Keratinocyte (primary cell): ENCODE data around the gene AGRN. TPM values are rescaled to one million over a fixed set of nuclear protein-coding genes. Genes with fewer than 3 reads are reported as not detected.

Experiments
- DNase-seq: peaks from one replicate; pipeline ENCODE4 v3.0.0-alpha.2; 2011; ENCODE audit warnings: low read depth, missing footprints, low spot score
- FAIRE-seq: peaks from 2 replicates; lab custom pipeline; 2011; peaks lifted over from hg19 to GRCh38; lab: Jason Lieb, UNC
- H2AFZ ChIP-seq: 2 replicates; pipeline ENCODE4 v1.6.0; 2012; ENCODE audit warnings: low read length, control low read depth, inconsistent platforms; ENCODE audit not compliant: control insufficient read depth
- H3K27ac ChIP-seq: 2 replicates; pipeline ENCODE4 v1.5.1; 2011; ENCODE audit warnings: low read length; ENCODE audit not compliant: control insufficient read depth, insufficient read depth
- H3K27me3 ChIP-seq: 3 replicates; pipeline ENCODE4 v1.6.0; 2011; ENCODE audit warnings: low read length; ENCODE audit not compliant: control insufficient read depth, insufficient read depth; ENCODE audit errors: extremely low read depth
- H3K36me3 ChIP-seq, 2 experiments: 2 replicates in 1 of 2; 3 replicates in 1 of 2; pipeline ENCODE4 v1.5.1; 2011; ENCODE audit warnings: low read length in 2 of 2, mild to moderate bottlenecking in 1 of 2; ENCODE audit not compliant: control insufficient read depth in 2 of 2, insufficient read depth in 2 of 2; ENCODE audit errors: extremely low read depth in 1 of 2
- H3K4me1 ChIP-seq: 3 replicates; pipeline ENCODE4 v1.5.1; 2011; ENCODE audit warnings: low read length; ENCODE audit not compliant: control insufficient read depth, insufficient read depth; ENCODE audit errors: extremely low read depth
- H3K4me2 ChIP-seq: 3 replicates; pipeline ENCODE4 v1.6.0; 2011; ENCODE audit warnings: low read depth, low read length; ENCODE audit not compliant: control insufficient read depth, insufficient read depth; ENCODE audit errors: extremely low read depth
- H3K4me3 ChIP-seq, 3 experiments: fragments of 200-600 bp in 1 of 3; sonication (generic) in 1 of 3; 2 replicates in 2 of 3; 3 replicates in 1 of 3; pipeline ENCODE4 v1.5.1; 2011 to 2016; ENCODE audit warnings: low read length in 3 of 3, mild to moderate bottlenecking in 3 of 3, control low read depth in 2 of 3, inconsistent platforms in 1 of 3, low read depth in 1 of 3, mixed read lengths in 1 of 3, mixed run types in 1 of 3, moderate library complexity in 1 of 3; ENCODE audit not compliant: control insufficient read depth in 2 of 3, insufficient read depth in 2 of 3; ENCODE audit errors: extremely low read depth in 1 of 3
- H3K79me2 ChIP-seq: 2 replicates; pipeline ENCODE4 v1.6.0; 2012; ENCODE audit warnings: low read length; ENCODE audit not compliant: control insufficient read depth, insufficient read depth
- H3K9ac ChIP-seq: 3 replicates; pipeline ENCODE4 v1.6.0; 2011; ENCODE audit warnings: low read length; ENCODE audit not compliant: control insufficient read depth, insufficient read depth; ENCODE audit errors: extremely low read depth
- H3K9me1 ChIP-seq: 3 replicates; pipeline ENCODE4 v1.6.0; 2011; ENCODE audit warnings: low read length; ENCODE audit not compliant: control insufficient read depth, insufficient read depth; ENCODE audit errors: extremely low read depth
- H3K9me3 ChIP-seq: 2 replicates; pipeline ENCODE4 v1.5.1; 2012; ENCODE audit warnings: low read depth, low read length; ENCODE audit not compliant: control insufficient read depth
- H4K20me1 ChIP-seq: 3 replicates; pipeline ENCODE4 v1.6.0; 2011; ENCODE audit warnings: low read length; ENCODE audit not compliant: control insufficient read depth, insufficient read depth; ENCODE audit errors: extremely low read depth
- CTCF ChIP-seq, 3 experiments: IDR thresholded peaks in 1 of 3; conservative IDR thresholded peaks in 1 of 3; optimal IDR thresholded peaks in 1 of 3; 2 replicates in 2 of 3; 3 replicates in 1 of 3; pipeline versions ENCODE3 to v1.5.1; 2011; ENCODE audit warnings: low read length in 3 of 3, mild to moderate bottlenecking in 3 of 3, moderate library complexity in 2 of 3, control low read depth in 1 of 3, inconsistent platforms in 1 of 3; ENCODE audit not compliant: insufficient read depth in 2 of 3; ENCODE audit errors: extremely low read depth in 1 of 3
- EZH2 ChIP-seq: IDR thresholded peaks from one replicate; pipeline ENCODE4 v1.6.1; 2012; ENCODE audit warnings: inconsistent platforms, mild to moderate bottlenecking, low read length, moderate library complexity
- dilution Hi-C: fragments of 300-500 bp; cut with MboI; formaldehyde crosslinking; loops from one replicate; pipeline ENCODE4 v1.7.0; 2020; ENCODE audit warnings: low sequenced_read_pairs; ENCODE audit not compliant: extremely low pct_ligation_motif_present
- polyA plus RNA-seq, 5 experiments: library from polyadenylated mRNA; depleted of rRNA in 3 of 5; stranded (reverse) in 3 of 5; stranded (forward) in 1 of 5; unstranded in 1 of 5; fragments of >200 nt; gene quantifications; 1 replicate in 1 of 5; 2 replicates in 3 of 5; 3 replicates in 1 of 5; pipeline versions ENCODE4 v1.2.1 to v1.2.3, GENCODE V29; 2011 to 2012; ENCODE audit warnings: missing spikeins in 2 of 5, low read depth in 1 of 5, low replicate concordance in 1 of 5

Gene AGRN
- polyA plus RNA-seq, 1 donor (not counting 4 experiments of a cell fraction or from before 2014, with no cell fraction given): 72.4 TPM

- peak within 1 kb of the TSS; percentile 66 to 91 (median 71) for H3K4me3 ChIP-seq
- H3K27me3 ChIP-seq: no peaks in the 10 kb centered on the region
- TF ChIP-seq CTCF (optimal IDR thresholded peaks at IDR 0.05 in 1 of 3, IDR thresholded peaks at IDR 0.05 in 1 of 3, conservative IDR thresholded peaks at IDR 0.05 in 1 of 3; ENCODE audit: extremely low read depth in 1 of 3, insufficient read depth in 2 of 3, low read length in 3 of 3): no peak
- no peak for TF ChIP-seq EZH2
- DNase-seq (no peak), FAIRE-seq (no peak)
- dilution Hi-C loops: no loop called here
- peak within 1 kb of the TSS; percentile 83 for H3K9ac ChIP-seq
- H2AFZ ChIP-seq: peak within 1 kb of the TSS; percentile 77
- no peaks in the 10 kb centered on the region for H3K9me1 ChIP-seq
- peaks cover 12% of the 10 kb centered on the region for H3K4me1 ChIP-seq
- peaks cover 8% of the 10 kb centered on the region for H3K79me2 ChIP-seq
- no peaks in the 10 kb centered on the region for H3K36me3 ChIP-seq
- no peaks in the 10 kb centered on the region for H4K20me1 ChIP-seq
- H3K4me2 ChIP-seq: peak within 1 kb of the TSS; percentile 98
- H3K9me3 ChIP-seq: no peaks in the 10 kb centered on the region
- H3K27ac ChIP-seq: peak within 1 kb of the TSS; percentile 85
Observed at GRCh38 chr1:1013105-1013921, 6.6 kb upstream of the AGRN start, which contains the start of gene ISG15. Gene ISG15, plus strand, starts transcription at chr1:1013497. Its CDS starts 77 bp downstream, at chr1:1013574.

GRCh38 chr1:1013922-1014648 lies 5.8 kb upstream of the AGRN start:
- no peak for TF ChIP-seq EZH2
- TF ChIP-seq CTCF (optimal IDR thresholded peaks at IDR 0.05 in 1 of 3, IDR thresholded peaks at IDR 0.05 in 1 of 3, conservative IDR thresholded peaks at IDR 0.05 in 1 of 3; ENCODE audit: extremely low read depth in 1 of 3, insufficient read depth in 2 of 3, low read length in 3 of 3): no peak
- peaks cover 8% of the 10 kb centered on the region for H3K79me2 ChIP-seq
- peak overlapping the region; percentile 83 for H3K9ac ChIP-seq
- no peak for FAIRE-seq
- H3K9me3 ChIP-seq: no peaks in the 10 kb centered on the region
- peak overlapping the region; percentile 0 for H2AFZ ChIP-seq
- peaks cover 12% of the 10 kb centered on the region for H3K4me1 ChIP-seq
- H4K20me1 ChIP-seq: no peaks in the 10 kb centered on the region
- H3K36me3 ChIP-seq: no peaks in the 10 kb centered on the region
- DNase-seq: no peak
- peak overlapping the region; percentile 85 for H3K27ac ChIP-seq
- dilution Hi-C loops: no loop called here
- H3K4me3 ChIP-seq: peak overlapping the region; percentile 66 to 91 (median 71)
- no peaks in the 10 kb centered on the region for H3K27me3 ChIP-seq
- H3K9me1 ChIP-seq: no peaks in the 10 kb centered on the region
- peak overlapping the region; percentile 98 for H3K4me2 ChIP-seq
